K562 (cell line): ENCODE measurements around the gene RNF13. TPM values are rescaled to one million over a fixed set of nuclear protein-coding genes. Genes with fewer than 3 reads are reported as not detected.

Experiments used
- ADNP ChIP-seq: fragments of 200-800 bp; sonication (Bioruptor generic); IDR thresholded peaks from 2 replicates; pipeline ENCODE4 v1.6.1; 2016; ENCODE audit warnings: missing genetic modification characterization, missing compliant biosample characterization
- ATF4 ChIP-seq: fragments of 450-650 bp; formaldehyde crosslinking; IDR thresholded peaks from 2 replicates; pipeline ENCODE4 v1.4.0; 2022; ENCODE audit warnings: mild to moderate bottlenecking, moderate library complexity
- E2F6 ChIP-seq, 2 experiments: IDR thresholded peaks; 2 replicates each; pipeline ENCODE4 v1.6.1; 2011; ENCODE audit warnings: borderline replicate concordance in 1 of 2, control low read depth in 1 of 2, low read depth in 1 of 2, low read length in 1 of 2, mild to moderate bottlenecking in 1 of 2, mixed read lengths in 1 of 2, moderate library complexity in 1 of 2; ENCODE audit not compliant: insufficient read depth in 1 of 2, insufficient read length in 1 of 2, poor library complexity in 1 of 2, severe bottlenecking in 1 of 2; ENCODE audit errors: extremely low read depth in 1 of 2
- FOXM1 ChIP-seq, 2 experiments: fragments of 450-650 bp in 1 of 2; sonication (generic) in 1 of 2; formaldehyde crosslinking in 1 of 2; IDR thresholded peaks; 2 replicates each; pipeline versions ENCODE4 v1.6.1 to v1.9.0; 2017 to 2022; ENCODE audit warnings: low read depth in 2 of 2, mild to moderate bottlenecking in 2 of 2, missing genetic modification reagents in 1 of 2, moderate library complexity in 1 of 2
- ILK ChIP-seq: fragments of 450-650 bp; IDR thresholded peaks from 2 replicates; pipeline ENCODE4 v1.6.1; 2016; ENCODE audit warnings: missing genetic modification characterization, low read depth, mild to moderate bottlenecking, missing compliant biosample characterization, moderate library complexity, borderline replicate concordance
- NFYB ChIP-seq: IDR thresholded peaks from 2 replicates; pipeline ENCODE4 v1.6.1; 2011; ENCODE audit warnings: mild to moderate bottlenecking, moderate library complexity; ENCODE audit not compliant: insufficient read length; ENCODE audit errors: extremely low read depth
- POLR2G ChIP-seq: fragments of 200-400 bp; formaldehyde crosslinking; IDR thresholded peaks from 2 replicates; pipeline ENCODE4 v1.6.1; 2017; ENCODE audit warnings: low read depth, mild to moderate bottlenecking, antibody characterized with exemption, low read length, moderate library complexity
- PRDM10 ChIP-seq: fragments of 450-650 bp; IDR thresholded peaks from 2 replicates; pipeline ENCODE4 v1.6.1; 2018; ENCODE audit not compliant: partially characterized antibody
- RBBP5 ChIP-seq: fragments of 200-600 bp; sonication (generic); IDR thresholded peaks from 2 replicates; pipeline ENCODE4 v1.6.1; 2012; ENCODE audit warnings: borderline replicate concordance, mild to moderate bottlenecking, low read length, control low read depth, inconsistent platforms; ENCODE audit not compliant: insufficient read depth, poor library complexity, severe bottlenecking
- ZFP36 ChIP-seq: fragments of 150-350 bp; IDR thresholded peaks from 2 replicates; pipeline ENCODE4 v1.6.1; 2018; ENCODE audit warnings: low read length, low read depth; ENCODE audit not compliant: partially characterized antibody
- ZFX ChIP-seq: sonication (generic); formaldehyde crosslinking; IDR thresholded peaks from 2 replicates; pipeline ENCODE4 v1.8.0; 2022; ENCODE audit warnings: mild to moderate bottlenecking, missing genetic modification reagents, moderate library complexity
- ZNF253 ChIP-seq: fragments of 250-450 bp; sonication (Bioruptor Pico); conservative IDR thresholded peaks from 2 replicates; pipeline ENCODE4 v1.6.1; 2021; ENCODE audit warnings: mild to moderate bottlenecking
- ZNF592 ChIP-seq: fragments of 450-650 bp; IDR thresholded peaks from 2 replicates; pipeline ENCODE4 v1.6.1; 2017; ENCODE audit warnings: antibody characterized with exemption, mild to moderate bottlenecking
- ZNF785 ChIP-seq: fragments of 250-450 bp; sonication (Bioruptor Pico); IDR thresholded peaks from 2 replicates; pipeline ENCODE4 v1.4.0; 2020; ENCODE audit warnings: mild to moderate bottlenecking
- polyA plus RNA-seq, 8 experiments: library from polyadenylated mRNA; depleted of rRNA in 4 of 8; stranded (reverse) in 5 of 8; unstranded in 3 of 8; fragments of >200 nt; fragmentation: Nextera tagmentation in 2 of 8; fragmentation: Illumina TruSeq in 1 of 8; extraction: Ambion mirVana in 2 of 8; extraction: Trizol in 1 of 8; gene quantifications; 2 replicates each; pipeline versions ENCODE4 v1.2.1 to v1.2.3, GENCODE V29; 2011 to 2014; ENCODE audit warnings: inconsistent platforms in 1 of 8, missing spikeins in 1 of 8
- total RNA-seq, 7 experiments: library from RNA; depleted of rRNA in 6 of 7; stranded (reverse); fragments of >200 nt in 6 of 7; fragmentation: Illumina TruSeq in 2 of 7; extraction: Trizol in 2 of 7; gene quantifications; 2 replicates each; pipeline versions ENCODE4 v1.2.1 to v1.2.3, GENCODE V29; 2011 to 2021; ENCODE audit warnings: low replicate concordance in 1 of 7

Gene RNF13
- total and polyA plus RNA-seq, 9 of the 15 experiments (the other 6 are each of a cell fraction or from before 2014, with no cell fraction given) = 12.7 to 35.8 (median 18.9) TPM

- TF ChIP-seq ZNF592 (peak; percentile 51; the same call in 1 of the 2 replicates), ILK (no peak), ZFX (peak; percentile 65; the same call in 1 of the 2 replicates), ZFP36 (no peak), ATF4 (CRISPR knock-in tag) (no peak), FOXM1 (IDR thresholded peaks at IDR 0.05; ENCODE audit: low read depth) (no peak), FOXM1 (CRISPR knock-in tag; IDR thresholded peaks at IDR 0.05; ENCODE audit: low read depth) (no peak), ADNP (no peak), RBBP5 (peak; percentile 80), POLR2G (peak; percentile 66), ZNF253 (CRISPR knock-in tag) (no peak), E2F6 (IDR thresholded peaks at IDR 0.05; ENCODE audit: borderline replicate concordance in 1 of 2, extremely low read depth in 1 of 2, insufficient read depth in 1 of 2, insufficient read length in 1 of 2, low read depth in 1 of 2, low read length in 1 of 2, poor library complexity in 1 of 2, severe bottlenecking in 1 of 2) (peak; percentile 66 to 78), PRDM10 (peak; percentile 74), ZNF785 (CRISPR knock-in tag) (no peak), NFYB (peak; percentile 100)
Observed at GRCh38 chr3:149812606-149813366, at the start of gene RNF13 (continued).
